Tibial nerve (tissue), 3 donors: ENCODE measurements around the gene UGDH.

Source experiments
- POLR2A ChIP-seq, 2 donors: fragments of 450-650 bp; IDR thresholded peaks; one replicate each; pipeline ENCODE4 v1.6.1; 2017; ENCODE audit warnings: antibody characterized with exemption in 2 of 2, mild to moderate bottlenecking in 2 of 2, moderate library complexity in 2 of 2
- TF ChIP-seq, protein P1 (sequence below), 5 experiments: fragments of 200-600 bp in 3 of 5; fragments of 450-650 bp in 2 of 5; sonication (generic) in 3 of 5; IDR thresholded peaks; one replicate each; pipeline ENCODE4 v1.5.1; 2016 to 2019; ENCODE audit warnings: antibody characterized with exemption in 5 of 5, mild to moderate bottlenecking in 3 of 5, moderate library complexity in 2 of 5

DNA sequence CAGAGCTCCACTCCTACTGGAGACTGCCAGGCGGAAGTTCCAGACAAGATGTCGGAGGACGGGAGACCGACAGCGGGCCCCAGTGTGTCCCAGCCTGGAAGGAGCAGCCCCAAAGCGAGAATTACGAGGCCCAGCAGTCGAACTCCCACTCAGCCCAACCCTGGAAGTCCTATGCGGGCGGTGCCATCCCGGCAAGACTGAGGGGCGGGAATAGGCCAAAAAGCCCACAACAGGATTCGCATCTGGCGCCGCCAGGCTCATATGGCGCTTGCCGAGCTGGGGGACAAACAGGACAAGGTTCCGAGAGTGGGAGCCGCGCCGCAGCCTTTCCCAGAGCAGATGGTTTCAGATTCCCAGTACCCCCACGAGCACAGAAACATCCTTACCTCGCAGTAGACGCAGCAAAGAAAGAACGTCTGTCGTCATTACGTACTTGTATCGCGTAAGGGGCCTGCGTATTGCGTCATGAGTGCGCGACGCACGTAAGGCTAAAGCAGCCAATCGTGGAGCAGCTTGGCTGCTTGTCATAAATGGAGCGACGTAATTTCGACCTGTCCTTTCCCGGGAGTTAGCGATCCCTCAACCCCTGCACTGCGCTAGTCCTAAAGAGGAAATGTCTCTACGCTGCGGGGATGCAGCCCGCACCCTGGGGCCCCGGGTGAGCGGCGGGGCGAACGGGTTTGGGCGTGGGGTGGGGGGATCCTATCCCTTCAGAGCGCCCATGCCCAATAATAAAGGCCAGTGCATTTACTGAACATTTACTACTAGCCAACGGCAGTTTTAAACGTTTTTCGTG is 68.5 kb downstream of the UGDH start, which contains the start of the genes LIAS and RPL9:
- TF ChIP-seq, protein P1, sequence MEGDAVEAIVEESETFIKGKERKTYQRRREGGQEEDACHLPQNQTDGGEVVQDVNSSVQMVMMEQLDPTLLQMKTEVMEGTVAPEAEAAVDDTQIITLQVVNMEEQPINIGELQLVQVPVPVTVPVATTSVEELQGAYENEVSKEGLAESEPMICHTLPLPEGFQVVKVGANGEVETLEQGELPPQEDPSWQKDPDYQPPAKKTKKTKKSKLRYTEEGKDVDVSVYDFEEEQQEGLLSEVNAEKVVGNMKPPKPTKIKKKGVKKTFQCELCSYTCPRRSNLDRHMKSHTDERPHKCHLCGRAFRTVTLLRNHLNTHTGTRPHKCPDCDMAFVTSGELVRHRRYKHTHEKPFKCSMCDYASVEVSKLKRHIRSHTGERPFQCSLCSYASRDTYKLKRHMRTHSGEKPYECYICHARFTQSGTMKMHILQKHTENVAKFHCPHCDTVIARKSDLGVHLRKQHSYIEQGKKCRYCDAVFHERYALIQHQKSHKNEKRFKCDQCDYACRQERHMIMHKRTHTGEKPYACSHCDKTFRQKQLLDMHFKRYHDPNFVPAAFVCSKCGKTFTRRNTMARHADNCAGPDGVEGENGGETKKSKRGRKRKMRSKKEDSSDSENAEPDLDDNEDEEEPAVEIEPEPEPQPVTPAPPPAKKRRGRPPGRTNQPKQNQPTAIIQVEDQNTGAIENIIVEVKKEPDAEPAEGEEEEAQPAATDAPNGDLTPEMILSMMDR (IDR thresholded peaks at IDR 0.05), result peak in 2 of 5 experiments; percentile 38 to 54
- TF ChIP-seq POLR2A (IDR thresholded peaks at IDR 0.05), result peak; percentile 94 to 96
